Measurements from ENCODE around the gene ERMAP. TPM values are rescaled to one million over a fixed set of nuclear protein-coding genes. Genes with fewer than 3 reads are reported as not detected.

The ERMAP gene
- total and polyA plus RNA-seq, 2 of the 8 experiments (the other 6 are each of a cell fraction or from before 2014, with no cell fraction given): 2.5 to 3.9 TPM

GRCh38 chr1:42891465-42892138 lies 74.7 kb downstream of the ERMAP start (continued):
- TF ChIP-seq HDAC2 (IDR thresholded peaks at IDR 0.05; ENCODE audit: borderline replicate concordance in 1 of 2, low read depth in 2 of 2, low read length in 2 of 2): no peak
- TF ChIP-seq BCL11A (IDR thresholded peaks at IDR 0.05; ENCODE audit: low read depth in 2 of 2, low read length in 2 of 2): no peak

Other genes starting within 250 kb of the ERMAP start
- 72.8 and 78.1 TPM in 2 replicates for gene PPIH, start 158.7 kb upstream of the ERMAP start, total RNA-seq (2021; fragmentation: NEBNext Ultra II Directional; extraction: Animal tissue kit (Norgen Biotek cat#: 25700))
- 62.2 and 91.5 TPM in 2 replicates for gene PPIH, start 158.7 kb upstream of the ERMAP start, polyA plus RNA-seq (2011; rRNA removed)
- 1,219 and 1,248 TPM in 2 replicates for gene YBX1, start 134.7 kb upstream of the ERMAP start, total RNA-seq (2021; fragmentation: NEBNext Ultra II Directional; extraction: Animal tissue kit (Norgen Biotek cat#: 25700))
- gene YBX1, start 134.7 kb upstream of the ERMAP start, polyA plus RNA-seq (2011; rRNA removed): 438 and 476 TPM in 2 replicates
- 9.7 and 12.1 TPM in 2 replicates for gene CLDN19, start 76.9 kb upstream of the ERMAP start, total RNA-seq (2021; fragmentation: NEBNext Ultra II Directional; extraction: Animal tissue kit (Norgen Biotek cat#: 25700))
- gene CLDN19, start 76.9 kb upstream of the ERMAP start, polyA plus RNA-seq (2011; rRNA removed): 17.2 and 27.8 TPM in 2 replicates
- gene P3H1, start 50.1 kb upstream of the ERMAP start, total RNA-seq (2021; fragmentation: NEBNext Ultra II Directional; extraction: Animal tissue kit (Norgen Biotek cat#: 25700)): 58.4 and 60.4 TPM in 2 replicates
- gene P3H1, start 50.1 kb upstream of the ERMAP start, polyA plus RNA-seq (2011; rRNA removed): 87.5 and 90.7 TPM in 2 replicates
- gene C1orf50, start 49.9 kb upstream of the ERMAP start, total RNA-seq (2021; fragmentation: NEBNext Ultra II Directional; extraction: Animal tissue kit (Norgen Biotek cat#: 25700)): 6.9 and 7.1 TPM in 2 replicates
- gene C1orf50, start 49.9 kb upstream of the ERMAP start, polyA plus RNA-seq (2011; rRNA removed): 2.1 and 3.2 TPM in 2 replicates
- 0.35 and 0.61 TPM in 2 replicates for gene TMEM269, start 32.1 kb upstream of the ERMAP start, total RNA-seq (2021; fragmentation: NEBNext Ultra II Directional; extraction: Animal tissue kit (Norgen Biotek cat#: 25700))
- 0.14 TPM in 2 replicates for gene TMEM269, start 32.1 kb upstream of the ERMAP start, polyA plus RNA-seq (2011; rRNA removed)
- 30.2 and 34.2 TPM in 2 replicates for gene SVBP, start 275 bp downstream of the ERMAP start, total RNA-seq (2021; fragmentation: NEBNext Ultra II Directional; extraction: Animal tissue kit (Norgen Biotek cat#: 25700))
- gene SVBP, start 275 bp downstream of the ERMAP start, polyA plus RNA-seq (2011; rRNA removed): 16.3 and 29.7 TPM in 2 replicates
- 18.6 and 19.5 TPM in 2 replicates for gene ZNF691, start 29.5 kb downstream of the ERMAP start, total RNA-seq (2021; fragmentation: NEBNext Ultra II Directional; extraction: Animal tissue kit (Norgen Biotek cat#: 25700))
- 19.0 and 19.5 TPM in 2 replicates for gene ZNF691, start 29.5 kb downstream of the ERMAP start, polyA plus RNA-seq (2011; rRNA removed)
- gene SLC2A1, start 141.7 kb downstream of the ERMAP start, total RNA-seq (2021; fragmentation: NEBNext Ultra II Directional; extraction: Animal tissue kit (Norgen Biotek cat#: 25700)): 230 and 239 TPM in 2 replicates
- 308 and 434 TPM in 2 replicates for gene SLC2A1, start 141.7 kb downstream of the ERMAP start, polyA plus RNA-seq (2011; rRNA removed)

All from H1 (cell line).